ENCODE measurements around the gene ZNF232.

ZNF232 gene

GRCh38 chr17:5068236-5068635, 43.4 kb downstream of the ZNF232 start:
- TF ChIP-seq CTCF (IDR thresholded peaks at IDR 0.05; ENCODE audit: insufficient read depth, low read length, poor library complexity, severe bottlenecking) = no peak
- no peak for TF ChIP-seq EZH2phosphoT487 (conservative IDR thresholded peaks at IDR 0.05; ENCODE audit: low read length)
- no peaks in the 10 kb centered on the region for H3K9me2 ChIP-seq (replicated peaks; ENCODE audit: insufficient read depth, low read length)
- H3K79me2 ChIP-seq (ENCODE audit: insufficient read depth, low read length) = no peaks in the 10 kb centered on the region
- no peaks in the 10 kb centered on the region for H3K36me3 ChIP-seq (ENCODE audit: low read length)
- H3K27me3 ChIP-seq (ENCODE audit: low read length) = no peaks in the 10 kb centered on the region
- H3K9ac ChIP-seq (ENCODE audit: low read length) = no peak overlapping the region
- no peak overlapping the region for H3K4me3 ChIP-seq (ENCODE audit: insufficient read depth, low read length, poor library complexity, severe bottlenecking)
- H4K20me1 ChIP-seq (ENCODE audit: low read depth, low read length) = no peaks in the 10 kb centered on the region
- no peaks in the 10 kb centered on the region for H3K9me3 ChIP-seq (ENCODE audit: insufficient read depth, low read length)
- H3K4me2 ChIP-seq (ENCODE audit: low read depth, low read length, poor library complexity, severe bottlenecking) = no peak overlapping the region
- no peaks in the 10 kb centered on the region for H3F3A ChIP-seq (ENCODE audit: insufficient read depth)
- no peak overlapping the region for H2AFZ ChIP-seq (ENCODE audit: low read depth, low read length, severe bottlenecking)
- no peak overlapping the region for H3K27ac ChIP-seq (ENCODE audit: low read depth, low read length)

GRCh38 chr17:5065227-5065744, 46.4 kb downstream of the ZNF232 start:
- no peak for TF ChIP-seq CTCF (IDR thresholded peaks at IDR 0.05; ENCODE audit: insufficient read depth, low read length, poor library complexity, severe bottlenecking)
- TF ChIP-seq EZH2phosphoT487 (conservative IDR thresholded peaks at IDR 0.05; ENCODE audit: low read length) = no peak
- Histone ChIP-seq H2AFZ (ENCODE audit: low read depth, low read length, severe bottlenecking) (no peak overlapping the region), H4K20me1 (ENCODE audit: low read depth, low read length) (no peaks in the 10 kb centered on the region), H3K27ac (ENCODE audit: low read depth, low read length) (no peak overlapping the region), H3K36me3 (ENCODE audit: low read length) (no peaks in the 10 kb centered on the region), H3K9ac (ENCODE audit: low read length) (no peak overlapping the region), H3K79me2 (ENCODE audit: insufficient read depth, low read length) (no peaks in the 10 kb centered on the region), H3K9me3 (ENCODE audit: insufficient read depth, low read length) (no peaks in the 10 kb centered on the region), H3K4me3 (ENCODE audit: insufficient read depth, low read length, poor library complexity, severe bottlenecking) (no peak overlapping the region), H3K9me2 (replicated peaks; ENCODE audit: insufficient read depth, low read length) (no peaks in the 10 kb centered on the region), H3F3A (ENCODE audit: insufficient read depth) (no peaks in the 10 kb centered on the region), H3K4me2 (ENCODE audit: low read depth, low read length, poor library complexity, severe bottlenecking) (no peak overlapping the region), H3K27me3 (ENCODE audit: low read length) (no peaks in the 10 kb centered on the region)
